ENCODE data around the gene C22orf15. TPM values are rescaled to one million over a fixed set of nuclear protein-coding genes. Genes with fewer than 3 reads are reported as not detected.

Gene C22orf15
- total and polyA plus RNA-seq, 9 of the 15 experiments (the other 6 are each of a cell fraction or from before 2014, with no cell fraction given), result 0.07 TPM; not detected in 8

DNA sequence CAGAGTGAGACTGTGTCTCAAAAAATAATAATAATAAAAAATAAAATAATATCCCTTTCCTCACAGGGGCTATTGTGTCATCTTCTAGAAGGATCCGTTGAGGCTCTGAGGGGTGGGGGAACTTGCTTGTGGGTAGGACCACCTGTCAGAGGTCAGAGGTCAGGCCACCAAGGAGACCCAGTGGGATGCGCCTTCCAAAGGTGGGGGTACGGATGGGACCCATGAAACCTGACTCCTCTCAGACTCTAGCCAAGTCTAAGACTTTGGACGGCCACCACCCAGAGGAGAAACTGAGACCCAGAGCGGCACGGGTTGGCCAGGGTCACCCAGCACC lies 9.5 kb downstream of the C22orf15 start:
- intact Hi-C loops (cut with micrococcal nuclease), result no loop called here
- ATAC-seq, result peak; percentile 1; the same call in 1 of the 3 replicates
- Histone ChIP-seq H3K9me3 (replicated peaks; ENCODE audit: control insufficient read depth, insufficient read depth, low read depth, low read length) (no peaks in the 10 kb centered on the region), H3K4me1 (replicated peaks in 1 of 2; ENCODE audit: control insufficient read depth in 2 of 2, insufficient read depth in 2 of 2, low read length in 2 of 2) (peaks cover 3 to 34% of the 10 kb centered on the region in 2 experiments; a peak in 3 of 5 replicates), H3K4me3 (peak overlapping the region; percentile 47), H3K9ac (ENCODE audit: insufficient read depth in 1 of 2, low read depth in 2 of 2, low read length in 2 of 2) (peak overlapping the region; percentile 59 to 87), H3K4me2 (ENCODE audit: insufficient read depth, low read length) (peak overlapping the region; percentile 72), H4K20me1 (replicated peaks; ENCODE audit: control insufficient read depth, insufficient read depth, low read length) (no peaks in the 10 kb centered on the region), H3K36me3 (ENCODE audit: control insufficient read depth, insufficient read depth, low read length) (no peaks in the 10 kb centered on the region), H3K9me1 (ENCODE audit: control insufficient read depth, insufficient read depth, low read length) (no peaks in the 10 kb centered on the region), H3K27me3 (ENCODE audit: control insufficient read depth in 2 of 2, insufficient read depth in 2 of 2, low read length in 2 of 2) (no peaks in the 10 kb centered on the region), H3K27ac (ENCODE audit: extremely low read depth, low read depth, low read length) (0 out of 3 replicates have a peak overlapping the region, but pooled peaks have one; percentile 44), H3K79me2 (ENCODE audit: control insufficient read depth, insufficient read depth, low read length) (peaks cover 9% of the 10 kb centered on the region), H2AFZ (ENCODE audit: low read depth, low read length) (peak overlapping the region; percentile 97)
- FAIRE-seq, result no peak
- in situ Hi-C loops (cut with MboI), result no loop called here
- WGBS (ENCODE audit: insufficient coverage, low coverage, missing lambda C conversion rate), result 5% methylated on average over 6 of the region's 6 CpGs
- TF ChIP-seq NR2C1 (IDR thresholded peaks at IDR 0.05) (peak; percentile 41; the same call in 1 of the 2 replicates), NR2C1 (tag; IDR thresholded peaks at IDR 0.05) (peak; percentile 51), RB1 (IDR thresholded peaks at IDR 0.05; ENCODE audit: low read depth) (no peak), SIN3B (IDR thresholded peaks at IDR 0.05; ENCODE audit: low read depth) (no peak), ZNF143 (CRISPR knock-in tag; IDR thresholded peaks at IDR 0.05) (no peak), HDAC6 (IDR thresholded peaks at IDR 0.05; ENCODE audit: low read depth, low read length) (no peak), NR2C2 (CRISPR knock-in tag; IDR thresholded peaks at IDR 0.05) (no peak), NR2C2 (tag; IDR thresholded peaks at IDR 0.05) (peak; percentile 21; the same call in 1 of the 2 replicates)
- TF ChIP-seq, protein P1, sequence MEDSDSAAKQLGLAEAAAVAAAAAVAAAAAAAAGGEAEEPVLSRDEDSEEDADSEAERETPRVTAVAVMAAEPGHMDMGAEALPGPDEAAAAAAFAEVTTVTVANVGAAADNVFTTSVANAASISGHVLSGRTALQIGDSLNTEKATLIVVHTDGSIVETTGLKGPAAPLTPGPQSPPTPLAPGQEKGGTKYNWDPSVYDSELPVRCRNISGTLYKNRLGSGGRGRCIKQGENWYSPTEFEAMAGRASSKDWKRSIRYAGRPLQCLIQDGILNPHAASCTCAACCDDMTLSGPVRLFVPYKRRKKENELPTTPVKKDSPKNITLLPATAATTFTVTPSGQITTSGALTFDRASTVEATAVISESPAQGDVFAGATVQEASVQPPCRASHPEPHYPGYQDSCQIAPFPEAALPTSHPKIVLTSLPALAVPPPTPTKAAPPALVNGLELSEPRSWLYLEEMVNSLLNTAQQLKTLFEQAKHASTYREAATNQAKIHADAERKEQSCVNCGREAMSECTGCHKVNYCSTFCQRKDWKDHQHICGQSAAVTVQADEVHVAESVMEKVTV (CRISPR knock-in tag; IDR thresholded peaks at IDR 0.05), result no peak
- POLR2A ChIA-PET, result no interaction called here
- peak in 1 of 4 experiments; percentile 27 for DNase-seq (ENCODE audit: extremely low read depth in 1 of 4, low spot score in 3 of 4)
- no TSS peak for BruUV-seq (replicated peaks)
- CTCF ChIA-PET (ENCODE audit: low intra/inter-chr PET ratio), result no interaction called here
